ENCODE measurements around the gene CCDC70.

Gene CCDC70

GRCh38 chr13:51829568-51829899 lies 32.2 kb upstream of the CCDC70 start:
- DNase-seq (ENCODE audit: low spot score) = no peak

- DNase-seq (ENCODE audit: low spot score) = no peak
Observed at GRCh38 chr13:51831519-51831918, 30.2 kb upstream of the CCDC70 start.

GRCh38 chr13:51832471-51833152 lies 29.2 kb upstream of the CCDC70 start:
- DNase-seq (ENCODE audit: low spot score) = no peak

GRCh38 chr13:51833980-51834379 lies 27.8 kb upstream of the CCDC70 start:
- no peak for DNase-seq (ENCODE audit: low spot score)

GRCh38 chr13:51834581-51835171 lies 27.1 kb upstream of the CCDC70 start:
- no peak for DNase-seq (ENCODE audit: low spot score)

- DNase-seq (ENCODE audit: low spot score) = no peak
Observed at GRCh38 chr13:51837016-51837415, 24.8 kb upstream of the CCDC70 start.

- DNase-seq (ENCODE audit: low spot score) = no peak
Observed at GRCh38 chr13:51838240-51838846, 23.4 kb upstream of the CCDC70 start.

- no peak for DNase-seq (ENCODE audit: low spot score)
Observed at GRCh38 chr13:51839711-51840540, 21.8 kb upstream of the CCDC70 start.

GRCh38 chr13:51840917-51841316 lies 20.9 kb upstream of the CCDC70 start:
- no peak for DNase-seq (ENCODE audit: low spot score)

- DNase-seq (ENCODE audit: low spot score) = no peak
Observed at GRCh38 chr13:51841732-51842131, 20.0 kb upstream of the CCDC70 start.

- no peak for DNase-seq (ENCODE audit: low spot score)
Observed at GRCh38 chr13:51843529-51843928, 18.2 kb upstream of the CCDC70 start.

GRCh38 chr13:51844862-51845573 lies 16.8 kb upstream of the CCDC70 start, which contains the start of gene TMEM272:
TSS of gene TMEM272 (minus strand) at chr13:51845177. CDS start at chr13:51838530, 6,647 bp downstream.
- peak; percentile 49 for DNase-seq (ENCODE audit: low spot score)

- no peak for DNase-seq (ENCODE audit: low spot score)
Observed at GRCh38 chr13:51845574-51846318, 16.0 kb upstream of the CCDC70 start.

- no peak for DNase-seq (ENCODE audit: low spot score)
Observed at GRCh38 chr13:51846756-51847155, 15.0 kb upstream of the CCDC70 start.

GRCh38 chr13:51848674-51849073 lies 13.1 kb upstream of the CCDC70 start:
- no peak for DNase-seq (ENCODE audit: low spot score)

- no peak for DNase-seq (ENCODE audit: low spot score)
Observed at GRCh38 chr13:51849145-51850101, 12.3 kb upstream of the CCDC70 start.

- peak; percentile 71 for DNase-seq (ENCODE audit: low spot score)
Observed at GRCh38 chr13:51856027-51856736, 5.6 kb upstream of the CCDC70 start.

- peak; percentile 22 for DNase-seq (ENCODE audit: low spot score)
Observed at GRCh38 chr13:51856998-51857397, 4.8 kb upstream of the CCDC70 start.

GRCh38 chr13:51858433-51859247 lies 3.1 kb upstream of the CCDC70 start:
- no peak for DNase-seq (ENCODE audit: low spot score)

Data from LoVo (cell line).